GM19025 (cell line): ENCODE results near the gene ZSCAN30.
"Not testable (repeated sequence)": the region's sequence is repeated elsewhere in the genome, so short reads cannot be mapped to it uniquely, and the experiment has no call there.

ENCODE experiments used
- ATAC-seq: cut with Tn5 transposase; IDR thresholded peaks from one replicate; pipeline ENCODE4 v1.9.1; 2021; ENCODE audit warnings: mild to moderate bottlenecking, low read depth, moderate library complexity; ENCODE audit not compliant: unreplicated experiment

Gene ZSCAN30

DNA sequence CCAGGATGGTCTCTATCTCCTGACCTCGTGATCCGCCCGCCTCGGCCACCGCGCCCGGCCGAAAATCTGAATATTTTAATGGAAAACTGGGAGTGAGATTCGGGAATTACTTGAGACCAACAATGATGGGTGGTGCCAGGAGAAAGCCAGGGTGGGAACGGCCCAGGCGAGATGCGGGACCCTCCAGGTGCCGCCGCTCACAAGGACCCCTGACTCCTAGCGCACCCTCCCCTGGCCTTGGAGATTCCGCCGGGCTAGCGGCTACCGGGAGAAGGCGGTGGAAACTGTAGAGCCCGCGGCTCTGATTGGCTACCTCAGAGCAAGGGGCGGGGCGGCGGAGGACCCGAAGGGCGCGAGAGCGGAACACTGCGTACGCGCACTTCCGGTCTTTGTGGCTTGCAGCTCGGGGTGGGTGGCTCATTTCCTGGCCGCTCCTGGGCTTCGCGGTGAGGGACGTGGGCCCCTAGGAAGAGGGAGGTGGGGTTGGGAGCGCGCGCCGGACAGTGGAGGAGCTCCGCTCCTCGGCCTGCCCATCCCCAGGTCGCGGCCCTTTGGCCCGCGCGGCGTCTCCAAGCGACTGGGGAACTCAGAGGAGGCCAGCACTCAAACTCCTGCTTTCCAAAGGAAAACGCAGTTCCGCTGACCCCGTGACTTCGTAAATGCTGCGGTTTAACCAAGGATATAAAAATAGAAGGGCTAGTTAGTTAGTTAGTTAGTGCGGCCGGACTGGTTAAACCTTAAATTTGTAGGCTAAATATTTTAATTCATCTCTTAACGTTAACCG lies 49.2 kb downstream of the ZSCAN30 start, which contains the start of gene ZNF397:
TSS of gene ZNF397 (plus strand) at position 371 of the 784 bp plus-strand sequence. CDS start 1,437 bp downstream, outside the sequence.
- peak; percentile 99 for ATAC-seq

DNA sequence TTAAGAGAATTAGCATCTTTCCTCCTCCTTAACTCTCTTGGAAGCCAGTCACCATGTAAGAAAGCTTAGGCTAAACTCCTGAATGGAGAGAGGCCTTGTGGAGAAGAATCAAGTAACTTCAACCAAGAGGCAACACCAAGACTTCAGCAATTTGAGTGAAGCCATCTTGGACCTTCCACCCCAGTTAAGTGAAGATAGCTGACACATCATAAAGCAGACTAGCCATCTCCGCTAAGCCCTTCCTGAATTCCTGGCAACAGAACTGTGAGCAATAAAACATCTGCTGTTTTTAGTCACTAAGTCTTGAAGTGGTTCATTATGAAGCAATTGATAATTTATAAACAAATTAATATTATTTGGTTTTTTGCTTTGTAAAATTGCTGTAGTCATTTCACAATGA lies 50.7 kb downstream of the ZSCAN30 start:
- ATAC-seq = no peak

DNA sequence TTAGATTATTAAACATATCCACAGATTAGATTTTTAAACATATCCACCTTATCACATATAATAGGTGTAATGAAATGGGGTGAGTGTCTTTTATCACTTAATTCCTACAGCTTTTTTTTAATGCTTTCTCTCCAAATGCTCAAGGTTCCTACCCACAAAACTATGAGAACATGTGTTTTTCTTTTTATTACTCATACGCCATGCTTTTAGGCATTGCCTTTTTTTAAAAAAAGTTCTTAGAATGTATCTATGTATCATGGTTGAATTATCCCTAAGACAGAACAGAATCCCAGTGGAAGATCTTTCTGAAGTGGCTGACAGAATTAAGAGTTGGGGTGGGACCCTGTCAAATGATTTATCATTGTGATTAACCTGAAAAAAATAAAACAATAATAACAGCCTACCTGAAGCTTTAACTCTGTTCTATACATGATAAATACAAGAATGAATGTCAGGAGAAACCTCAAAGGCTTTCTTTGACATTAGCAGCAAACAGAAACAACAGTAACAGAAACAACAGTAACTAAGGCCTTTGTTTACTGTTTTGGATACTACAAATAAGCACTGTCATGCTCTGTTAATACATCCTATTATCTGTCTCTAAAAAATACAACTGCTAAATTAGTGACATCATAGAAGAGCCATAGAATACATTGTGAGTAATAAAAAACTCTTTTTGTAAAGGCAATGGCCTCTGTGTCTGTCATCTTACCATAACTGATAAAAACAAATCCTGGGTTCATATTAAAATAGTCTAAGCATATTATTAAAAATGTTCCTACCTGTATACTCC lies 53.3 kb downstream of the ZSCAN30 start:
- ATAC-seq = no peak

DNA sequence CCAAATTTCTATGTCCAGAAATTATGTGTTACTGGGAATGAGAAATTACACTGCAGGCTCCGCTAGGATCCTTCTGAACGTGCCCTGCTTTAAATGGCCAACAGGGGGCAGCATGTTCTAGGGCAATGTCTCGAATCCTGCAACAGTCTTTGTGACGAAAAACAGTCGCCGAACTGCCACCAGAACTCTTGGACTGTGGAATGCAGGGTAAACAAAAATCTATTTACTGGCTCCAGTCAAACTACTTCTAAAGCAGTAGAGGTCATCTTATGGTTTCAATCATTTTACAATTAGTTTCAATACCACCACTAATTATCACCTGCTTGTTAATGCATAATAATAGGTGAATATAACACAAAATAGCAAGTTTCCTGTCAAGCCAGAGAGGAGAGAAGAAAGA lies 59.0 kb downstream of the ZSCAN30 start:
- peak; percentile 73 for ATAC-seq

DNA sequence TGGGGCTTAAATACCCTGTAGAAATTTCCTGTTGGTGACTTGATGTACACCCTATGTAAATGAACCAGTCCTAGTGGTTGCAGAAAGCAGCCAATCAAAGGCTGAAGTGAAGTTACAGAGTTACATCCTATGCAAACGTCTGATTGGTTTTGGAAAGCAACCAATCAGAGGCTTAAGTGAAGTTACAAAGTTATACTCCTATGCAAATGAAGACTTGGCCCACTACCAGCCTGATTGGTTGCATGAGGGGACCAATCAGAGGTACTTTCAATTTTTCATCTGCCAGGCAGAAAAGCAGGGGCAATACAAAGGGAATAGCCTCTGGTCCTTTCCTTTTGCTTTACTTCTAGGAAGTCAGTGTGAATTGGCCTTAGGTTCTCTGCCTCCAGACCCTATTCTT lies 62.8 kb downstream of the ZSCAN30 start:
- ATAC-seq = no peak

DNA sequence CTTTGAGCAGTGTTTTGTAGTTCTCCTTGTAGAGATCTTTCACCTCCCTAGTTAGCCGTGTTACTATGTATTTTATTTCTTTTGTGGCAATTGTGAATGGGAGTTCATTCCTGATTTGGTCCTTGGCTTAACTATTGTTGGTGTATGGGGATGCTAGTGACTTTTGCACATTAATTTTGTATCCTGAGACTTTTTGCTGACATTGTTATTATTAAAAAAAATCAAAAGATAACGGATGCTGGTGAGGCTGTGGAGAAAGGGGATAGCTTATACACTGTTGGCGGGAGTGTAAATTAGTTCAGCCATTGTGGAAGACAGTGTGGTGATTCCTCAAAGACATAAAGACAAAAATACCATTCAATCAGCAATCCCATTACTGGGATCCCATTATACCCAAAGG lies 66.2 kb downstream of the ZSCAN30 start:
- ATAC-seq = no peak

DNA sequence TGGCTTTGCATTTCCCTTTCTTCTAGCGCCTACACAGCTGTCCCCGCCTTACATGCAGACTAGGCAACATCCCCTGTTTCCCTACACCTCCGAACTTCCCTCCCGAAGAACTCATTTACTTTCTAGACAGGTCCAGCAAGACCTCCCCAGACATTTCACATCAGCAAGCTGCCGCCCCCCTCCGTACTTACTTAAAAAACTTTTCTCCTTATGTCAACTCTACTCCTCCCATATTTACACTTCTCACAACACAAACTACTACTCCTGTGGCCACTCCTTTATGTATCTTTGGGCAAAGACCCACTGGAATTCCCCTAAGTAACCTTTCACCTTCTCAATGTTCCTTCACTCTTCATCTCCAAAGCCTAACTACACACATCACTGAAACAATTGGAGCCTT lies 69.6 kb downstream of the ZSCAN30 start:
- ATAC-seq = no peak

DNA sequence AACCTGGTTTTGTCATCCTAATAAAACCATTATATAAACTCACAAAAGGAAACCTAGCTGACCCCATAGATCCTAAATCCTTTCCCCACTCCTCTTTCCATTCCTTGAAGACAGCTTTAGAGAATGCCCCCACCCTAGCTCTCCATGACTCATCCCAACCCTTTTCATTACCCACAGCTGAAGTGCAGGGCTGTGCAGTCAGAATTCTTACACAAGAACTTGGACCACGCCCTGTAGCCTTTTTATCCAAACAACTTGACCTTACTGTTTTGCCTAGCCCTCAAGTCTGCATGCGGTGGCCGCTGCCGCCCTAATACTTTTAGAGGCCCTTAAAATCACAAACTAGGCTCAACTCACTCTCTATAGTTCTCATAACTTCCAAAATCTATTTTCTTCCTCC lies 70.7 kb downstream of the ZSCAN30 start:
- ATAC-seq = not testable (repeated sequence)

DNA sequence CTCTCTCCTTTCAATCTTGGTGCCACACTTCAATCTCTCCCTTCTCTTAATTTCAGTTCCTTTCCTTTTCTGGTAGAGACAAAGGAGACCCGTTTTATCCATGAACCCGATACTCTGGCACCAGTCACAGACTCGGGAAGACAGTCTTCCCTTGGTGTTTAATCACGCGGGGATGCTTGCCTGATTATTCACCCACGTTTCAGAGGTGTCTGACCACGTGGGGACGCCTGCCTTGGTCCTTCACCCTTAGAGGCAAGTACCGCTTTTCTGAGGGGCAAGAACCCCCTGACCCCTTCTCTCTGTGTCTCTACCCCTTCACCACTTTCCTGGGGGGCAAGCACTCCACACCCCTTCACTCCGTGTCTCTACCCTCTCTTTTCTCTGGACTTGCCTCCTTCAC lies 73.4 kb downstream of the ZSCAN30 start:
- ATAC-seq = not testable (repeated sequence)

DNA sequence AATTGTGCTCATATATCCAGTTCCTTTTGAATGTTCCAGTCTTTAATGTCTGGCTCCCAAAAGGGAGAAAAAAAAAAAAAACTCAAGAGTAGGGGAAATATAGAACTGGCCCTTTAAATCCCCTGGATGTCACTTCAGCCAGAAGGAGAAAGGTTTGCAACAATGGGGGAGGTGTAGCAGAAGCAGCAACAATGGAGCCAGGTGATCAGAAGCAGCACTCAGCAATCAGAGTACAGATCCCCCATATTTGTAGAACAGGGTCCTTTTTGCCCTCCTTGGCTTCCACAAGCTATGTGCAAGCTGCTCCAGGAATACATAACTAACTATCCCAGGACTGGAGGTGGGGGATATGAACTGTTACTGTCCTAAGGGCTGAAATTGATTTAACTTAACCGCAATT lies 75.0 kb downstream of the ZSCAN30 start:
- no peak for ATAC-seq

DNA sequence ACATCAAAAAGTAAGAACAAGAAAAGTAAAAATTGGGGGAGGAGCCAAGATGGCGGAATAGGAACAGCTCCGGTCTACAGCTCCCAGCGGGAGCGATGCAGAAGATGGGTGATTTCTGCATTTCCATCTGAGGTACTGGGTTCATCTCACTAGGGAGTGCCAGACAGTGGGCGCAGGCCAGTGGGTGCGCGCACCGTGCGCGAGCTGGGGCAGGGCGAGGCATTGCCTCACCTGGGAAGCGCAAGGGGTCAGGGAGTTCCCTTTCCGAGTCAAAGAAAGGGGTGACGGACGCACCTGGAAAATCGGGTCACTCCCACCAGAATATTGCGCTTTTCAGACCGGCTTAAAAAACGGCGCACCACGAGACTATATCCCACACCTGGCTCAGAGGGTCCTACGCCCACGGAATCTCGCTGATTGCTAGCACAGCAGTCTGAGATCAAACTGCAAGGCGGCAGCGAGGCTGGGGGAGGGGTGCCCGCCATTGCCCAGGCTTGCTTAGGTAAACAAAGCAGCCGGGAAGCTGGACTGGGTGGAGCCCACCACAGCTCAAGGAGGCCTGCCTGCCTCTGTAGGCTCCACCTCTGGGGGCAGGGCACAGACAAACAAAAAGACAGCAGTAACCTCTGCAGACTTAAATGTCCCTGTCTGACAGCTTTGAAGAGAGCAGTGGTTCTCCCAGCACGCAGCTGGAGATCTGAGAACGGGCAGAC lies 84.1 kb downstream of the ZSCAN30 start:
- not testable (repeated sequence) for ATAC-seq

DNA sequence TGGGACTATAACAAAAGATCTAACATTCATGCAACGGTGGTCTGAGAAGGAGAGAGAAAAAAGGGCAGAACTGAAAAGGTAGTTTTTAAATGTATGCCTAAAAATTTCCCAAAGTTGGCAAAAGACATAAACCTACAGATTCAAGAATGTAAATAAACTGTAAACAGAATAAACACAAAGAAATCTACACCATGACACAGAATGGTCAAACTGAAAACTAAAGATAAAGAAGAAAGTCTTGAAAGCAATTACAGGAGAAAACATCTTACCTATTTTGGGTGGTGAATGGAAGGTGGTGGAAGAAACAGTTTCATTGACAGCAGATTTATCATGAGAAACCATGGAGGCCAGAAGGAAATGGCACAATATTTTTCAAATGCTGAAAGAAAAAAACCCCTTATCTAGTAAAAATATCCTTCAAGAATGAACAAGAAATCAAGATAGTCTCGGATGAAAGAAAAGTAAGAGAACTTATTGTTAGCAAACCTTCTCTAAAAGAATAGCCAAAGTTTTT lies 84.8 kb downstream of the ZSCAN30 start:
- ATAC-seq = no peak

DNA sequence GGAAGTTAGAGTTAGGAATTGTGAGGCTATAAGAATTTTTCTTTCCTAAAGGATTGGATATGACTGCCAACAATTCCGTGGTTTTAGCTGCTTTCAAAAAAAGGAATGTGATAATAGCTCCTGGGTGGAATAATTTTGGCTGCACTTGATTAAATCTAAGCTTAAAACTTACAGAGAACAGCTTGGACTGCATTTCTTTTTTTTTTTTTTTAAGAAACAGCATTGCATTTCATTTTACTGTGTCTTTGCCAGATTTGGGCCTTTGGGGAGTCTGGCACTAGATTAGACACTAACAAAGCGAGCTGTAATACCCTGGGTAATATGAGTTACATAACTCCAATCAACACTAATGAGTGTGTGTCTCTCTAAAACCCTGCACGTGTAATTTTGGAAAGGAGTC lies 87.0 kb downstream of the ZSCAN30 start:
- ATAC-seq = no peak

DNA sequence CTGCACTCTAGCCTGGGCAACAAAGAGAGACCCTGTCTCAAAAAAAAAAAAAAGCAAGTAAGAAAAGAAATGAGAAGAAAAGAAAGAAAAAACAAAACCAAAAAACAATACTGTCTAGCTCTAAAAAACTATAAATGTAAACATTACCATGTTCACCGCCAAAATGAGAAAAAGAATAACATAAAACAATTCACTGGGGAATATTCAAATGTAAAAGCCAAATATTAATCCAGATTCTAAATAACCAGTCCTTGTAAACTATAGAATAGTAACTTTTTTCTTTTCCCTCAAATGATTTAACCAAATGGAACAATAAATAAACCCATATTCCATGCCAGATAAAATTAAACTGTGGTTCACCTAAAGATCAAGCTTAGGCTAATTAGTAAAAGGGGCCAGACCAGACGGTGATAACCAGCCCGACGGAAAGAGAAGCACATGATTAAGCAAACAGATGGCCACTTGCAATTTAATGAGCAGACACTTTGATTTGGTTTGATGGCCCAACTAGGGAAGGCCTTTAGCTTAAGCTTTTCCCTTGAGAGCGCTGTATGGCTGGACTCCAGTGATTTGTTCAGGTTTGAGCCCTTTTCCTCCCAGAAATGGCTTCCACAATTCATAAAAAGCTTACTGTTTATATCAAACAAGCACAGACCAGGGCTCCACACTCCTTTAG lies 88.6 kb downstream of the ZSCAN30 start:
- no peak for ATAC-seq
